IMR-90 (cell line): ENCODE measurements around the gene ANKRD22. TPM values are rescaled to one million over a fixed set of nuclear protein-coding genes. Genes with fewer than 3 reads are reported as not detected.

Experiments
- ATAC-seq: fragments of 200-7000 bp; cut with Tn5 transposase; 2 replicates; pipeline ENCODE4 v1.9.1; 2020; ENCODE audit warnings: low read depth, mild to moderate bottlenecking, moderate library complexity
- BruUV-seq: library from RNA; stranded (reverse); fragments of 400-500 nt; replicated peaks from 2 replicates; lab custom pipeline; 2021; lab: Mats Ljungman, UMichigan
- CTCF ChIA-PET: fragments of 300-600 bp; formaldehyde crosslinking; extraction: SDS; loops from one replicate; lab custom pipeline; 2021; ENCODE audit warnings: antibody characterized with exemption; lab: Yijun Ruan, JAX
- POLR2A ChIA-PET: fragments of 300-600 bp; sonication (Branson Sonifier 250); formaldehyde crosslinking; loops from one replicate; lab custom pipeline; 2022; ENCODE audit warnings: antibody characterized with exemption; ENCODE audit not compliant: unreplicated experiment; lab: Charles Lee
- DNase-seq: peaks from one replicate; pipeline ENCODE4 v3.0.0; 2013
- H2AFZ ChIP-seq: replicated peaks from 2 replicates; pipeline ENCODE3; 2013; ENCODE audit warnings: low read length, mild to moderate bottlenecking; ENCODE audit not compliant: poor library complexity
- H2AK5ac ChIP-seq: 2 replicates; pipeline ENCODE4 v1.6.1; 2013; ENCODE audit warnings: low read depth, low read length, inconsistent platforms
- H2AK9ac ChIP-seq: replicated peaks from 2 replicates; pipeline ENCODE3; 2013; ENCODE audit warnings: mild to moderate bottlenecking, low read depth, low read length, moderate library complexity; ENCODE audit not compliant: poor library complexity
- H2BK120ac ChIP-seq: 2 replicates; pipeline ENCODE4 v1.6.1; 2013; ENCODE audit warnings: low read depth, low read length, inconsistent platforms
- H2BK15ac ChIP-seq: 3 replicates; pipeline ENCODE4 v1.6.1; 2013; ENCODE audit warnings: low read depth, low read length, inconsistent platforms
- H2BK20ac ChIP-seq: 2 replicates; pipeline ENCODE4 v1.6.1; 2013; ENCODE audit warnings: low read depth, mild to moderate bottlenecking, inconsistent platforms, low read length, moderate library complexity
- H2BK5ac ChIP-seq: 2 replicates; pipeline ENCODE4 v1.6.1; 2013; ENCODE audit warnings: mild to moderate bottlenecking, low read depth, low read length, inconsistent platforms; ENCODE audit not compliant: poor library complexity, severe bottlenecking
- H3K14ac ChIP-seq: replicated peaks from 2 replicates; pipeline ENCODE4 v1.6.1; 2013; ENCODE audit warnings: low read depth, low read length, inconsistent platforms
- H3K18ac ChIP-seq: 2 replicates; pipeline ENCODE4 v1.6.1; 2013; ENCODE audit warnings: low read depth, low read length, control low read depth
- H3K23ac ChIP-seq: 2 replicates; pipeline ENCODE4 v1.6.1; 2013; ENCODE audit warnings: low read depth, low read length, inconsistent platforms
- H3K27ac ChIP-seq: 2 replicates; pipeline ENCODE4 v1.5.1; 2013; ENCODE audit warnings: mild to moderate bottlenecking, control low read depth, low read length; ENCODE audit not compliant: insufficient read depth
- H3K27me3 ChIP-seq: 2 replicates; pipeline ENCODE4 v1.6.1; 2013; ENCODE audit warnings: low read length; ENCODE audit not compliant: control insufficient read depth, insufficient read depth
- H3K36me3 ChIP-seq: 2 replicates; pipeline ENCODE4 v1.6.1; 2013; ENCODE audit warnings: low read length, mixed read lengths; ENCODE audit not compliant: control insufficient read depth, insufficient read depth
- H3K4ac ChIP-seq: 2 replicates; pipeline ENCODE4 v1.6.1; 2013; ENCODE audit warnings: low read depth, low read length, inconsistent platforms
- H3K4me1 ChIP-seq: 2 replicates; pipeline ENCODE4 v1.6.1; 2013; ENCODE audit warnings: low read length, mixed read lengths; ENCODE audit not compliant: control insufficient read depth, insufficient read depth
- H3K4me2 ChIP-seq: 2 replicates; pipeline ENCODE4 v1.6.1; 2013; ENCODE audit warnings: low read depth, mild to moderate bottlenecking, control low read depth, low read length, moderate library complexity
- H3K4me3 ChIP-seq: 2 replicates; pipeline ENCODE4 v1.5.1; 2013; ENCODE audit warnings: low read depth, mild to moderate bottlenecking, control low read depth, low read length, moderate library complexity; ENCODE audit not compliant: insufficient read depth
- H3K56ac ChIP-seq: 2 replicates; pipeline ENCODE4 v1.6.1; 2013; ENCODE audit warnings: low read length, inconsistent platforms; ENCODE audit not compliant: insufficient read depth; ENCODE audit errors: extremely low read depth
- H3K79me1 ChIP-seq, 2 experiments: 2 replicates each; pipeline ENCODE4 v1.6.1; 2013; ENCODE audit warnings: low read length in 2 of 2, inconsistent platforms in 1 of 2, low read depth in 1 of 2
- H3K9ac ChIP-seq: 2 replicates; pipeline ENCODE4 v1.6.1; 2013; ENCODE audit warnings: low read depth, low read length, control low read depth
- H3K9me1 ChIP-seq: 2 replicates; pipeline ENCODE4 v1.6.1; 2013; ENCODE audit warnings: low read length, inconsistent platforms; ENCODE audit not compliant: insufficient read depth
- H3K9me3 ChIP-seq: 2 replicates; pipeline ENCODE4 v1.6.1; 2013; ENCODE audit warnings: low read length; ENCODE audit not compliant: control insufficient read depth, insufficient read depth
- H4K20me1 ChIP-seq: 2 replicates; pipeline ENCODE4 v1.6.1; 2013; ENCODE audit warnings: low read length, inconsistent platforms; ENCODE audit not compliant: insufficient read depth
- H4K5ac ChIP-seq: 2 replicates; pipeline ENCODE4 v1.6.1; 2013; ENCODE audit warnings: mild to moderate bottlenecking, low read depth, low read length, control low read depth
- H4K8ac ChIP-seq, 2 experiments: 2 replicates each; pipeline ENCODE4 v1.6.1; 2013; ENCODE audit warnings: low read depth in 2 of 2, low read length in 2 of 2, control low read depth in 1 of 2, inconsistent platforms in 1 of 2
- H4K91ac ChIP-seq: 2 replicates; pipeline ENCODE4 v1.6.1; 2013; ENCODE audit warnings: low read depth, low read length, inconsistent platforms; ENCODE audit not compliant: insufficient read depth
- BHLHE40 ChIP-seq: fragments of 150-350 bp; IDR thresholded peaks from 2 replicates; pipeline ENCODE4 v1.6.1; 2016; ENCODE audit warnings: mild to moderate bottlenecking, low read depth, low read length
- CEBPB ChIP-seq: IDR thresholded peaks from 2 replicates; pipeline ENCODE4 v1.6.1; 2012; ENCODE audit warnings: low read depth, low read length, improper control_type of control experiment
- CHD1 ChIP-seq: IDR thresholded peaks from 2 replicates; pipeline ENCODE4 v1.6.1; 2012; ENCODE audit warnings: low read depth, low read length, improper control_type of control experiment
- CTCF ChIP-seq: conservative IDR thresholded peaks from 2 replicates; pipeline ENCODE4 v1.5.1; 2012; ENCODE audit warnings: mild to moderate bottlenecking, low read depth, low read length, improper control_type of control experiment
- ELK1 ChIP-seq: fragments of 150-350 bp; IDR thresholded peaks from 2 replicates; pipeline ENCODE4 v1.6.1; 2016; ENCODE audit warnings: low read depth, mild to moderate bottlenecking, low read length, moderate library complexity, borderline replicate concordance
- FOS ChIP-seq: fragments of 150-350 bp; IDR thresholded peaks from 2 replicates; pipeline ENCODE4 v1.6.1; 2016; ENCODE audit warnings: low read depth, low read length
- MAFK ChIP-seq: IDR thresholded peaks from 2 replicates; pipeline ENCODE4 v1.6.1; 2012; ENCODE audit warnings: low read depth, low read length, improper control_type of control experiment
- MAZ ChIP-seq: IDR thresholded peaks from 2 replicates; pipeline ENCODE4 v1.6.1; 2012; ENCODE audit warnings: low read depth, mild to moderate bottlenecking, low read length, improper control_type of control experiment, moderate library complexity, borderline replicate concordance
- MXI1 ChIP-seq: IDR thresholded peaks from 2 replicates; pipeline ENCODE4 v1.6.1; 2012; ENCODE audit warnings: low read depth, mild to moderate bottlenecking, low read length, moderate library complexity, borderline replicate concordance
- NFE2L2 ChIP-seq: fragments of 150-350 bp; IDR thresholded peaks from 2 replicates; pipeline ENCODE4 v1.6.1; 2016; ENCODE audit warnings: low read depth, mild to moderate bottlenecking, low read length
- POLR2A ChIP-seq: IDR thresholded peaks from 2 replicates; pipeline ENCODE4 v1.6.1; 2012; ENCODE audit warnings: mild to moderate bottlenecking, low read depth, low read length
- RAD21 ChIP-seq: IDR thresholded peaks from 2 replicates; pipeline ENCODE4 v1.6.1; 2012; ENCODE audit warnings: low read length, improper control_type of control experiment
- RCOR1 ChIP-seq: IDR thresholded peaks from 2 replicates; pipeline ENCODE4 v1.6.1; 2012; ENCODE audit warnings: mild to moderate bottlenecking, low read length, improper control_type of control experiment; ENCODE audit not compliant: insufficient replicate concordance
- RFX5 ChIP-seq: IDR thresholded peaks from 2 replicates; pipeline ENCODE4 v1.8.0; 2012; ENCODE audit warnings: low read depth, mild to moderate bottlenecking, low read length, moderate library complexity
- SMC3 ChIP-seq: fragments of 150-350 bp; IDR thresholded peaks from 2 replicates; pipeline ENCODE4 v1.6.1; 2016; ENCODE audit warnings: low read depth, mild to moderate bottlenecking, antibody characterized with exemption, low read length, moderate library complexity
- WGBS, 2 experiments: methylation state at CpG; one replicate each; pipeline versions ENCODE4 v1.1.5 to v1.1.7; 2013; ENCODE audit warnings: missing lambda C conversion rate in 2 of 2; ENCODE audit not compliant: insufficient read length in 1 of 2; ENCODE audit errors: extremely low coverage in 2 of 2; 5-methylcytosine and 5-hydroxymethylcytosine counted together
- dilution Hi-C: fragments of 300-500 bp; cut with HindIII; formaldehyde crosslinking; loops from one replicate; pipeline ENCODE4 v1.14.3; 2018; ENCODE audit warnings: low sequenced_read_pairs; ENCODE audit not compliant: unreplicated experiment
- in situ Hi-C: fragments of 300-500 bp; cut with MboI; formaldehyde crosslinking; loops from 3 replicates; pipeline ENCODE4 v1.14.3; 2019; ENCODE audit warnings: low sequenced_read_pairs, inconsistent platforms, mixed read lengths
- intact Hi-C: fragments of 100-400 bp; cut with micrococcal nuclease; formaldehyde crosslinking; loops from 2 replicates; pipeline ENCODE4 v1.10.0; 2022
- polyA plus RNA-seq, 3 experiments: library from polyadenylated mRNA; depleted of rRNA; stranded (reverse); fragments of >200 nt; gene quantifications; 2 replicates each; pipeline ENCODE4 v1.2.3, GENCODE V29; 2012; ENCODE audit warnings: low replicate concordance in 1 of 3
- total RNA-seq: library from RNA; depleted of rRNA; stranded (reverse); fragments of >200 nt; gene quantifications from 2 replicates; pipeline ENCODE4 v1.2.3, GENCODE V29; 2012
- TF ChIP-seq, protein P1 (sequence below): fragments of 150-350 bp; IDR thresholded peaks from 2 replicates; pipeline ENCODE4 v1.6.1; 2017; ENCODE audit warnings: mild to moderate bottlenecking, antibody characterized with exemption, low read length, low read depth

ANKRD22 gene
- total and polyA plus RNA-seq, 2 of the 4 experiments (the other 2 are of a cell fraction): not detected

- Histone ChIP-seq H3K9me1 (no peaks in the 10 kb centered on the region), H2BK20ac (no peak overlapping the region), H3K4me1 (no peaks in the 10 kb centered on the region), H2AFZ (no peak overlapping the region), H2BK15ac (no peak overlapping the region), H3K14ac (no peak overlapping the region), H2AK9ac (no peak overlapping the region), H3K56ac (no peak overlapping the region), H3K4ac (no peak overlapping the region), H3K36me3 (no peaks in the 10 kb centered on the region), H2AK5ac (no peak overlapping the region), H4K8ac (no peak overlapping the region), H3K9ac (no peak overlapping the region), H2BK5ac (no peak overlapping the region), H4K20me1 (no peaks in the 10 kb centered on the region), H4K5ac (no peak overlapping the region), H3K4me3 (no peak overlapping the region), H3K27me3 (no peaks in the 10 kb centered on the region), H4K91ac (no peak overlapping the region), H3K27ac (no peak overlapping the region), H3K18ac (no peak overlapping the region), H2BK120ac (no peak overlapping the region), H3K9me3 (no peaks in the 10 kb centered on the region), H3K23ac (no peak overlapping the region), H3K4me2 (no peak overlapping the region), H3K79me1 (no peaks in the 10 kb centered on the region)
- ATAC-seq: no peak
- CTCF ChIA-PET: no interaction called here
- 100% methylated on average over 2 of the region's 5 CpGs; no CpG with 5 or more reads in 1 of the 2 experiments for WGBS, 2 experiments
- intact Hi-C loops (no loop called here), dilution Hi-C loops (no loop called here), in situ Hi-C loops (loop anchor here (5.0 to 10.0 kb wide), 2 partner anchors 98 to 386 kb away; no protein-coding TSS in a partner anchor)
- POLR2A ChIA-PET: no interaction called here
- no peak for TF ChIP-seq BHLHE40
- no peak for TF ChIP-seq NFE2L2
- TF ChIP-seq RFX5: no peak
- TF ChIP-seq ELK1: no peak
- no peak for TF ChIP-seq MAFK
- no peak for TF ChIP-seq MXI1
- TF ChIP-seq MAZ: no peak
- TF ChIP-seq, protein P1, sequence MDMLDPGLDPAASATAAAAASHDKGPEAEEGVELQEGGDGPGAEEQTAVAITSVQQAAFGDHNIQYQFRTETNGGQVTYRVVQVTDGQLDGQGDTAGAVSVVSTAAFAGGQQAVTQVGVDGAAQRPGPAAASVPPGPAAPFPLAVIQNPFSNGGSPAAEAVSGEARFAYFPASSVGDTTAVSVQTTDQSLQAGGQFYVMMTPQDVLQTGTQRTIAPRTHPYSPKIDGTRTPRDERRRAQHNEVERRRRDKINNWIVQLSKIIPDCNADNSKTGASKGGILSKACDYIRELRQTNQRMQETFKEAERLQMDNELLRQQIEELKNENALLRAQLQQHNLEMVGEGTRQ: no peak
- TF ChIP-seq CTCF: no peak
- TF ChIP-seq CEBPB: no peak
- no peak for TF ChIP-seq SMC3
- no peak for TF ChIP-seq RAD21
- no peak for TF ChIP-seq CHD1
- no peak for TF ChIP-seq RCOR1
- TF ChIP-seq FOS: no peak
- TF ChIP-seq POLR2A: no peak
- no peak for DNase-seq
- no TSS peak for BruUV-seq
Measured at GRCh38 chr10:88838766-88839350, 12.8 kb downstream of the ANKRD22 start.
